ENCODE data around the gene ABCC2.

ABCC2 gene

GRCh38 chr10:99756159-99756558 is 26.3 kb upstream of the ABCC2 start:
- Histone ChIP-seq H3K36me3 (peaks cover 90% of the 10 kb centered on the region), H3K27me3 (no peaks in the 10 kb centered on the region), H3K27ac (no peak overlapping the region), H3K9me3 (no peaks in the 10 kb centered on the region), H3K4me3 (ENCODE audit: low read depth in 1 of 2, low read length in 1 of 2) (no peak overlapping the region), H3K4me1 (ENCODE audit: control insufficient read depth in 1 of 2, insufficient read depth in 1 of 2, low read depth in 1 of 2, low read length in 1 of 2) (peaks cover 0 to 8% of the 10 kb centered on the region in 2 experiments)
- TF ChIP-seq, protein P1, sequence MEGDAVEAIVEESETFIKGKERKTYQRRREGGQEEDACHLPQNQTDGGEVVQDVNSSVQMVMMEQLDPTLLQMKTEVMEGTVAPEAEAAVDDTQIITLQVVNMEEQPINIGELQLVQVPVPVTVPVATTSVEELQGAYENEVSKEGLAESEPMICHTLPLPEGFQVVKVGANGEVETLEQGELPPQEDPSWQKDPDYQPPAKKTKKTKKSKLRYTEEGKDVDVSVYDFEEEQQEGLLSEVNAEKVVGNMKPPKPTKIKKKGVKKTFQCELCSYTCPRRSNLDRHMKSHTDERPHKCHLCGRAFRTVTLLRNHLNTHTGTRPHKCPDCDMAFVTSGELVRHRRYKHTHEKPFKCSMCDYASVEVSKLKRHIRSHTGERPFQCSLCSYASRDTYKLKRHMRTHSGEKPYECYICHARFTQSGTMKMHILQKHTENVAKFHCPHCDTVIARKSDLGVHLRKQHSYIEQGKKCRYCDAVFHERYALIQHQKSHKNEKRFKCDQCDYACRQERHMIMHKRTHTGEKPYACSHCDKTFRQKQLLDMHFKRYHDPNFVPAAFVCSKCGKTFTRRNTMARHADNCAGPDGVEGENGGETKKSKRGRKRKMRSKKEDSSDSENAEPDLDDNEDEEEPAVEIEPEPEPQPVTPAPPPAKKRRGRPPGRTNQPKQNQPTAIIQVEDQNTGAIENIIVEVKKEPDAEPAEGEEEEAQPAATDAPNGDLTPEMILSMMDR (IDR thresholded peaks at IDR 0.05) = no peak

DNA sequence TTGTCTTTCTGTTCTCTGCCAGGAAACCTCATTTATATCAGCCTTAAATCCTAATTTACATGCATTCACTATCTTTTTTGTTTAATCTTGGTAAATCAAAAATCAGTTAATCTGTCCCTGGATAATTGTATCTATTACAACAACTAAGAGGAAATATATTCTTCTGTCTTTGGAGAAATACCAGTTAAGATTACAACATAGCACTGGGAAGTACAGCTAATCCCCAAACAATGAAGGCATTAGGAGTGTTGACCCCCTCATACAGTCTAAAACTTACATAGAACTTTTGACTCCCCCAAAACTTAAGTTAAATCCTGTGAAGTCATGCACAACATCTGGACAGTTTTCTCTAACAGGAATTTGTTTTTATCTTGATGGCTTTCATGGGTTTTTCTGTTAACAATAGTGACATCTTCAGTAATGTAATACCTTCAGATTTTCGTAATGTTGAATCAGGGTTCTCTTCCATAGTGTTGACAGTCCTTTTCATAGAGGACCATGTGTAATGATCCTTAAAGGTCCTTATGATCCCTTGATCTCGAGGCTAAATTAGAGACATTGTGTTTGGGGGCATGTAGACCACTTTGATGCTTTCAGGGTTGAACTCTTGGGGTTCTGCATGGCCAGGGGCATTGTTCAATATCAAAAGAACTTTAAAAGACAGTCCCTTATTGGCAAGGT is 24.1 kb upstream of the ABCC2 start:
- H3K9me3 ChIP-seq = no peaks in the 10 kb centered on the region
- peaks cover 72% of the 10 kb centered on the region for H3K36me3 ChIP-seq
- TF ChIP-seq, protein P1 (IDR thresholded peaks at IDR 0.05) = no peak
- no peak overlapping the region for H3K27ac ChIP-seq
- H3K27me3 ChIP-seq = no peaks in the 10 kb centered on the region
- H3K4me1 ChIP-seq (ENCODE audit: control insufficient read depth in 1 of 2, insufficient read depth in 1 of 2, low read depth in 1 of 2, low read length in 1 of 2) = peaks cover 2 to 5% of the 10 kb centered on the region in 2 experiments
- H3K4me3 ChIP-seq (ENCODE audit: low read depth in 1 of 2, low read length in 1 of 2) = no peak overlapping the region

- no peaks in the 10 kb centered on the region for H3K27me3 ChIP-seq
- H3K4me3 ChIP-seq (ENCODE audit: low read depth in 1 of 2, low read length in 1 of 2) = no peak overlapping the region
- H3K27ac ChIP-seq = no peak overlapping the region
- H3K9me3 ChIP-seq = no peaks in the 10 kb centered on the region
- peaks cover 8 to 10% of the 10 kb centered on the region in 2 experiments for H3K4me1 ChIP-seq (ENCODE audit: control insufficient read depth in 1 of 2, insufficient read depth in 1 of 2, low read depth in 1 of 2, low read length in 1 of 2)
- TF ChIP-seq, protein P1 (IDR thresholded peaks at IDR 0.05) = no peak
- H3K36me3 ChIP-seq = peaks cover 52% of the 10 kb centered on the region
Measured at GRCh38 chr10:99760321-99760720, 22.1 kb upstream of the ABCC2 start.

DNA sequence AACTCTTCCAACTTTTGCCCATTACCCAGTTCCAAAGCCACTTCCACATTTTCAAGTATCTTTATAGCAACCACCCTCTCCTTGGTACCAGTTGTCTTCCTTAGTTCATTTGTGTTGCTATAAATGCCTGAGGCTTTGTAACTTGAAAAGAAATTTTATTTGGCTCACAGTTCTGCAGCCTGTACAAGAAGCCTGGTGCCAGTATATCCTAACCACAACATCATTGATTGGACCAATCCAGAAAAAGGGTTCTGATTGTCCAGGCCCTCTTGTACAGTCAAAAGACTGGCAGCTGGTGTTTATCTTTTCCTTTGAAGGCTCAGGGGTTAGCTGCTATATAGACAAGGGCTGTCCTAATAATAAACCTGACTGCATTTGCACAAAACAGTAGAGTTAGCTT is 21.1 kb upstream of the ABCC2 start:
- Histone ChIP-seq H3K9me3 (no peaks in the 10 kb centered on the region), H3K27ac (no peak overlapping the region), H3K27me3 (no peaks in the 10 kb centered on the region), H3K4me1 (ENCODE audit: control insufficient read depth in 1 of 2, insufficient read depth in 1 of 2, low read depth in 1 of 2, low read length in 1 of 2) (peaks cover 8 to 10% of the 10 kb centered on the region in 2 experiments), H3K4me3 (ENCODE audit: low read depth in 1 of 2, low read length in 1 of 2) (no peak overlapping the region), H3K36me3 (peaks cover 42% of the 10 kb centered on the region)
- TF ChIP-seq, protein P1 (IDR thresholded peaks at IDR 0.05) = no peak

DNA sequence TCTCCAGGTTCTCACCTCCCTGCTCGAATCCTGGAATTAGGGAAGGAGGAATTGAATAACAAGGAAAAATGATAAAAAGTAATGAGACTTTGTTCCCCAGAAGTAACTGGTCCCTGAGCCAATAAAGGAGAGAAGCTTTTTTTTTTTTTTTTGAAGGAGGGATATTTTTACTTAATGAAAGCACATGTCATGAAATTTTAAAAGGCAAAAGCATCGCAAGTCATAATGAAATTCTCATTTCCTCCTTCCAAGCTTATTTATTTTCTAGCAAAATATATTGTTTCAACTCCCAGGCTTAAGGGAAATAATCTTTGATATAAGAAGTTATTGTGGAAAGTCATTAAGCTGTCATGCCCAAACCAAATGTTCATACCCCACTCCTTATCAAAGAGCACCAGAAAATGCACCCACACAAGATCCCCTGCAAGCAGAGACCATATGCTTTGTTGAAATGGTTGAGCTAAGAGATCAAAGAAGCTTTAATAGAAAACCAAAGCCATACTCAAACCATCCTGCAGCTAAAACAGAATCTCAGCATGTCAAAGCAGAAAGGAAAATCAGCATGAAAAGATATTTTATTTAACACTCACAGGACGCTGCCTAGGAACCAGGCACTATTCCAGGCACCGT is 16.7 kb upstream of the ABCC2 start:
- no peaks in the 10 kb centered on the region for H3K9me3 ChIP-seq
- no peak overlapping the region for H3K4me3 ChIP-seq (ENCODE audit: low read depth in 1 of 2, low read length in 1 of 2)
- TF ChIP-seq, protein P1 (IDR thresholded peaks at IDR 0.05) = no peak
- H3K36me3 ChIP-seq = peaks cover 3% of the 10 kb centered on the region
- H3K27me3 ChIP-seq = no peaks in the 10 kb centered on the region
- H3K27ac ChIP-seq = no peak overlapping the region
- peaks cover 8 to 10% of the 10 kb centered on the region in 2 experiments for H3K4me1 ChIP-seq (ENCODE audit: control insufficient read depth in 1 of 2, insufficient read depth in 1 of 2, low read depth in 1 of 2, low read length in 1 of 2)

All from neutrophil (primary cell).